Liver (tissue), 9 donors: Measurements from ENCODE around the gene IL32. TPM values are rescaled to one million over a fixed set of nuclear protein-coding genes. Genes with fewer than 3 reads are reported as not detected.

Experiments used
- DNase-seq: peaks from one replicate; pipeline ENCODE4 v3.0.0-alpha.2; 2017; ENCODE audit warnings: low spot score
- H3K27ac ChIP-seq, 2 donors: one replicate each; pipeline ENCODE4 v1.7.0; 2013; ENCODE audit warnings: inconsistent platforms in 2 of 2, low read length in 2 of 2, control low read depth in 1 of 2, low read depth in 1 of 2, mild to moderate bottlenecking in 1 of 2
- H3K27me3 ChIP-seq, 4 donors: one replicate each; pipeline versions ENCODE4 v1.6.1 to v1.7.0; 2013; ENCODE audit warnings: low read length in 3 of 4, inconsistent platforms in 1 of 4, mild to moderate bottlenecking in 1 of 4, moderate library complexity in 1 of 4; ENCODE audit not compliant: control insufficient read depth in 4 of 4, insufficient read depth in 4 of 4
- H3K36me3 ChIP-seq, 4 donors: one replicate each; pipeline versions ENCODE4 v1.6.1 to v1.7.0; 2013; ENCODE audit warnings: low read length in 3 of 4, mild to moderate bottlenecking in 3 of 4, low read depth in 1 of 4, moderate library complexity in 1 of 4; ENCODE audit not compliant: control insufficient read depth in 4 of 4, insufficient read depth in 3 of 4
- H3K4me1 ChIP-seq, 4 donors: one replicate each; pipeline versions ENCODE4 v1.6.1 to v1.7.0; 2013; ENCODE audit warnings: low read length in 3 of 4, mild to moderate bottlenecking in 3 of 4, moderate library complexity in 1 of 4; ENCODE audit not compliant: control insufficient read depth in 4 of 4, insufficient read depth in 4 of 4
- H3K4me3 ChIP-seq, 3 donors: one replicate each; pipeline versions ENCODE4 v1.6.1 to v1.7.0; 2013; ENCODE audit warnings: low read length in 3 of 3, control low read depth in 1 of 3, low read depth in 1 of 3, mild to moderate bottlenecking in 1 of 3
- H3K9ac ChIP-seq, 2 donors: one replicate each; pipeline ENCODE4 v1.7.0; 2013; ENCODE audit warnings: low read length in 2 of 2, mild to moderate bottlenecking in 2 of 2, moderate library complexity in 2 of 2, control low read depth in 1 of 2, low read depth in 1 of 2
- H3K9me3 ChIP-seq, 4 donors: one replicate each; pipeline versions ENCODE4 v1.6.1 to v1.7.0; 2013; ENCODE audit warnings: low read length in 3 of 4; ENCODE audit not compliant: control insufficient read depth in 4 of 4
- EGR1 ChIP-seq, 2 donors: IDR thresholded peaks; 2 replicates each; pipeline ENCODE4 v1.6.1; 2016 to 2018; ENCODE audit warnings: antibody characterized with exemption in 2 of 2, low read depth in 2 of 2
- FOXA1 ChIP-seq: IDR thresholded peaks from 2 replicates; pipeline ENCODE4 v1.6.1; 2016; ENCODE audit warnings: antibody characterized with exemption
- FOXA2 ChIP-seq: IDR thresholded peaks from 2 replicates; pipeline ENCODE4 v1.6.1; 2016; ENCODE audit warnings: antibody characterized with exemption
- GABPA ChIP-seq, 2 donors: IDR thresholded peaks in 1 of 2; conservative IDR thresholded peaks in 1 of 2; 2 replicates each; pipeline ENCODE4 v1.6.1; 2016; ENCODE audit warnings: antibody characterized with exemption in 2 of 2, mild to moderate bottlenecking in 1 of 2, moderate library complexity in 1 of 2
- HNF4A ChIP-seq, 2 donors: conservative IDR thresholded peaks; 2 replicates each; pipeline ENCODE4 v1.6.1; 2016; ENCODE audit warnings: antibody characterized with exemption in 2 of 2, mild to moderate bottlenecking in 2 of 2
- HNF4G ChIP-seq: IDR thresholded peaks from 2 replicates; pipeline ENCODE4 v1.6.1; 2016; ENCODE audit warnings: antibody characterized with exemption
- NR2F2 ChIP-seq: IDR thresholded peaks from 2 replicates; pipeline ENCODE4 v1.6.1; 2016; ENCODE audit warnings: antibody characterized with exemption
- RAD21 ChIP-seq, 2 donors: IDR thresholded peaks; 2 replicates each; pipeline ENCODE4 v1.6.1; 2016; ENCODE audit warnings: antibody characterized with exemption in 2 of 2, mild to moderate bottlenecking in 2 of 2
- RXRA ChIP-seq, 2 donors: IDR thresholded peaks; 2 replicates each; pipeline ENCODE4 v1.6.1; 2017 to 2018; ENCODE audit warnings: antibody characterized with exemption in 2 of 2, mild to moderate bottlenecking in 1 of 2
- SP1 ChIP-seq: IDR thresholded peaks from 2 replicates; pipeline ENCODE4 v1.6.1; 2018; ENCODE audit warnings: antibody characterized with exemption, mild to moderate bottlenecking
- TAF1 ChIP-seq: conservative IDR thresholded peaks from 2 replicates; pipeline ENCODE4 v1.6.1; 2016; ENCODE audit warnings: antibody characterized with exemption, mild to moderate bottlenecking
- YY1 ChIP-seq: IDR thresholded peaks from 2 replicates; pipeline ENCODE4 v1.6.1; 2016; ENCODE audit warnings: antibody characterized with exemption, mild to moderate bottlenecking
- WGBS: extraction: QIAGEN DNeasy Blood & Tissue Kit; methylation state at CpG from one replicate; pipeline ENCODE4 v1.1.7; 2013; 5-methylcytosine and 5-hydroxymethylcytosine counted together
- polyA plus RNA-seq, 2 donors: library from polyadenylated mRNA; stranded (reverse) in 1 of 2; unstranded in 1 of 2; fragments of 200-250 nt in 1 of 2; fragments of >200 nt in 1 of 2; fragmentation: Nextera tagmentation in 1 of 2; extraction: Ambion mirVana in 1 of 2; gene quantifications; one replicate each; pipeline versions ENCODE4 v1.2.1 to v1.2.3, GENCODE V29; 2013 to 2015
- total RNA-seq, 2 donors: library from RNA; depleted of rRNA; stranded (reverse); fragments of >200 nt; gene quantifications; one replicate each; pipeline ENCODE4 v1.2.3, GENCODE V29; 2014
- TF ChIP-seq, protein P1 (sequence below): IDR thresholded peaks from 2 replicates; pipeline ENCODE4 v1.6.1; 2016; ENCODE audit warnings: antibody characterized with exemption, mild to moderate bottlenecking
- TF ChIP-seq, protein P2 (sequence below): fragments of 150-350 bp; IDR thresholded peaks from 2 replicates; pipeline ENCODE4 v1.5.1; 2017; ENCODE audit warnings: improper control_type of control experiment, low read depth, low read length; ENCODE audit not compliant: missing input control
- TF ChIP-seq, protein P3 (sequence below): IDR thresholded peaks from 2 replicates; pipeline ENCODE4 v1.6.1; 2016; ENCODE audit warnings: antibody characterized with exemption
- donor health status: healthy.
- donor health status: healthy.
- donor health status: healthy.
- donor health status: healthy.
- donor health status: healthy.

Gene IL32
- total and polyA plus RNA-seq, 4 donors: 8.6 to 328 (median 196) TPM

DNA sequence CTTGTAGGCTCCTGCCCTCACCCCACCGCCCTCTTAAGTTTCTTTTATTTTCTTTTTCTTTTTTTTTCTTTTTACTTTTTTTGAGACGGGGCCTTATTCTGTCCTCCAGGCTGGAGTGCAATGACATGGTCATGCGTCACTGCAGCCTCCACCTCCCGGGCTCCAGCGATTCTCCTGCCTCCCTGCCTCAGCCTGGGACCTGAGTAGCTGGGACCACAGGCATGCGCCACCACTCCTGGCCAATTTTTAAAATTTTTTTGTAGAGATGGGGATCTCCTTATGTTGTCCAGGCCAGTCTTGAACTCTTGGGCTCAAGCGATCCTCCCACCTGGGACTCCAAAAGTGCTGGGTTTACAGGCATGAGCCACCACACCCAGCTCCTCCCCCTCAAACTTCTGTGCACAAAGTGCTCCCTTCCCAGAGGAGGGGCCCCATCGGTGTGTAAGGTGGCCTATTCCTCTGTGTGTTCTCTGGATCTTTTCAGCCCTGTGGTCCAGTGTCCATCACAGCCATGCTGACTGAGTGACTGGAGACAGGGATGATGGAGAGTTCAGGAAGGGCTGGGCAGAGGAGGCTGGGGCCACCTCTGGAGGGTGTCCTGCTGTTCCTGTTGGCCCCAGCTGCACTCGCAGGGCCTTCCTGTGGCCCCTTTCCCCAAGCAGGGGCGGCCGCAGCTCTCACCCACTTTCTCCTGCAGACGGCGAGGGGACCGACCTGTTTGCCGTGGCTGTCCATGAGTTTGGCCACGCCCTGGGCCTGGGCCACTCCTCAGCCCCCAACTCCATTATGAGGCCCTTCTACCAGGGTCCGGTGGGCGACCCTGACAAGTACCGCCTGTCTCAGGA lies 8.9 kb upstream of the IL32 start:
- TF ChIP-seq HNF4G (no peak), FOXA1 (no peak), YY1 (no peak), HNF4A (conservative IDR thresholded peaks at IDR 0.05) (no peak), RXRA (IDR thresholded peaks at IDR 0.05) (no peak), EGR1 (IDR thresholded peaks at IDR 0.05; ENCODE audit: low read depth in 2 of 2) (no peak), NR2F2 (no peak), SP1 (no peak), TAF1 (no peak), GABPA (IDR thresholded peaks at IDR 0.05 in 1 of 2, conservative IDR thresholded peaks at IDR 0.05 in 1 of 2) (no peak), FOXA2 (no peak), RAD21 (IDR thresholded peaks at IDR 0.05) (no peak)
- TF ChIP-seq, protein P1, sequence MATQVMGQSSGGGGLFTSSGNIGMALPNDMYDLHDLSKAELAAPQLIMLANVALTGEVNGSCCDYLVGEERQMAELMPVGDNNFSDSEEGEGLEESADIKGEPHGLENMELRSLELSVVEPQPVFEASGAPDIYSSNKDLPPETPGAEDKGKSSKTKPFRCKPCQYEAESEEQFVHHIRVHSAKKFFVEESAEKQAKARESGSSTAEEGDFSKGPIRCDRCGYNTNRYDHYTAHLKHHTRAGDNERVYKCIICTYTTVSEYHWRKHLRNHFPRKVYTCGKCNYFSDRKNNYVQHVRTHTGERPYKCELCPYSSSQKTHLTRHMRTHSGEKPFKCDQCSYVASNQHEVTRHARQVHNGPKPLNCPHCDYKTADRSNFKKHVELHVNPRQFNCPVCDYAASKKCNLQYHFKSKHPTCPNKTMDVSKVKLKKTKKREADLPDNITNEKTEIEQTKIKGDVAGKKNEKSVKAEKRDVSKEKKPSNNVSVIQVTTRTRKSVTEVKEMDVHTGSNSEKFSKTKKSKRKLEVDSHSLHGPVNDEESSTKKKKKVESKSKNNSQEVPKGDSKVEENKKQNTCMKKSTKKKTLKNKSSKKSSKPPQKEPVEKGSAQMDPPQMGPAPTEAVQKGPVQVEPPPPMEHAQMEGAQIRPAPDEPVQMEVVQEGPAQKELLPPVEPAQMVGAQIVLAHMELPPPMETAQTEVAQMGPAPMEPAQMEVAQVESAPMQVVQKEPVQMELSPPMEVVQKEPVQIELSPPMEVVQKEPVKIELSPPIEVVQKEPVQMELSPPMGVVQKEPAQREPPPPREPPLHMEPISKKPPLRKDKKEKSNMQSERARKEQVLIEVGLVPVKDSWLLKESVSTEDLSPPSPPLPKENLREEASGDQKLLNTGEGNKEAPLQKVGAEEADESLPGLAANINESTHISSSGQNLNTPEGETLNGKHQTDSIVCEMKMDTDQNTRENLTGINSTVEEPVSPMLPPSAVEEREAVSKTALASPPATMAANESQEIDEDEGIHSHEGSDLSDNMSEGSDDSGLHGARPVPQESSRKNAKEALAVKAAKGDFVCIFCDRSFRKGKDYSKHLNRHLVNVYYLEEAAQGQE: no peak
- TF ChIP-seq, protein P2, sequence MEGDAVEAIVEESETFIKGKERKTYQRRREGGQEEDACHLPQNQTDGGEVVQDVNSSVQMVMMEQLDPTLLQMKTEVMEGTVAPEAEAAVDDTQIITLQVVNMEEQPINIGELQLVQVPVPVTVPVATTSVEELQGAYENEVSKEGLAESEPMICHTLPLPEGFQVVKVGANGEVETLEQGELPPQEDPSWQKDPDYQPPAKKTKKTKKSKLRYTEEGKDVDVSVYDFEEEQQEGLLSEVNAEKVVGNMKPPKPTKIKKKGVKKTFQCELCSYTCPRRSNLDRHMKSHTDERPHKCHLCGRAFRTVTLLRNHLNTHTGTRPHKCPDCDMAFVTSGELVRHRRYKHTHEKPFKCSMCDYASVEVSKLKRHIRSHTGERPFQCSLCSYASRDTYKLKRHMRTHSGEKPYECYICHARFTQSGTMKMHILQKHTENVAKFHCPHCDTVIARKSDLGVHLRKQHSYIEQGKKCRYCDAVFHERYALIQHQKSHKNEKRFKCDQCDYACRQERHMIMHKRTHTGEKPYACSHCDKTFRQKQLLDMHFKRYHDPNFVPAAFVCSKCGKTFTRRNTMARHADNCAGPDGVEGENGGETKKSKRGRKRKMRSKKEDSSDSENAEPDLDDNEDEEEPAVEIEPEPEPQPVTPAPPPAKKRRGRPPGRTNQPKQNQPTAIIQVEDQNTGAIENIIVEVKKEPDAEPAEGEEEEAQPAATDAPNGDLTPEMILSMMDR: no peak
- TF ChIP-seq, protein P3, sequence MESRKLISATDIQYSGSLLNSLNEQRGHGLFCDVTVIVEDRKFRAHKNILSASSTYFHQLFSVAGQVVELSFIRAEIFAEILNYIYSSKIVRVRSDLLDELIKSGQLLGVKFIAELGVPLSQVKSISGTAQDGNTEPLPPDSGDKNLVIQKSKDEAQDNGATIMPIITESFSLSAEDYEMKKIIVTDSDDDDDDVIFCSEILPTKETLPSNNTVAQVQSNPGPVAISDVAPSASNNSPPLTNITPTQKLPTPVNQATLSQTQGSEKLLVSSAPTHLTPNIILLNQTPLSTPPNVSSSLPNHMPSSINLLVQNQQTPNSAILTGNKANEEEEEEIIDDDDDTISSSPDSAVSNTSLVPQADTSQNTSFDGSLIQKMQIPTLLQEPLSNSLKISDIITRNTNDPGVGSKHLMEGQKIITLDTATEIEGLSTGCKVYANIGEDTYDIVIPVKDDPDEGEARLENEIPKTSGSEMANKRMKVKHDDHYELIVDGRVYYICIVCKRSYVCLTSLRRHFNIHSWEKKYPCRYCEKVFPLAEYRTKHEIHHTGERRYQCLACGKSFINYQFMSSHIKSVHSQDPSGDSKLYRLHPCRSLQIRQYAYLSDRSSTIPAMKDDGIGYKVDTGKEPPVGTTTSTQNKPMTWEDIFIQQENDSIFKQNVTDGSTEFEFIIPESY: no peak
- H3K4me3 ChIP-seq: no peak overlapping the region

More for the DNA sequence above, 8.9 kb upstream of the IL32 start:
- Histone ChIP-seq H3K9me3 (no peaks in the 10 kb centered on the region), H3K36me3 (peaks cover 0 to 2% (median 0%) of the 10 kb centered on the region in 4 donors), H3K4me1 (peaks cover 6 to 18% (median 18%) of the 10 kb centered on the region in 4 donors), H3K27me3 (no peaks in the 10 kb centered on the region), H3K9ac (no peak overlapping the region), H3K27ac (no peak overlapping the region)
- WGBS: 88% methylated on average over 19 of the region's 19 CpGs
- no peak for DNase-seq
